Liver (tissue), 10 donors: Measurements from ENCODE around the gene ZNFX1. TPM values are rescaled to one million over a fixed set of nuclear protein-coding genes. Genes with fewer than 3 reads are reported as not detected.
"Not testable (repeated sequence)": the region's sequence is repeated elsewhere in the genome, so short reads cannot be mapped to it uniquely, and the experiment has no call there.

Experiments used
- DNase-seq: peaks from one replicate; pipeline ENCODE4 v3.0.0-alpha.2; 2017; ENCODE audit warnings: low spot score
- H3K27ac ChIP-seq, 2 donors: one replicate each; pipeline ENCODE4 v1.7.0; 2013; ENCODE audit warnings: inconsistent platforms in 2 of 2, low read length in 2 of 2, control low read depth in 1 of 2, low read depth in 1 of 2, mild to moderate bottlenecking in 1 of 2
- H3K27me3 ChIP-seq, 4 donors: one replicate each; pipeline versions ENCODE4 v1.6.1 to v1.7.0; 2013; ENCODE audit warnings: low read length in 3 of 4, inconsistent platforms in 1 of 4, mild to moderate bottlenecking in 1 of 4, moderate library complexity in 1 of 4; ENCODE audit not compliant: control insufficient read depth in 4 of 4, insufficient read depth in 4 of 4
- H3K36me3 ChIP-seq, 4 donors: one replicate each; pipeline versions ENCODE4 v1.6.1 to v1.7.0; 2013; ENCODE audit warnings: low read length in 3 of 4, mild to moderate bottlenecking in 3 of 4, low read depth in 1 of 4, moderate library complexity in 1 of 4; ENCODE audit not compliant: control insufficient read depth in 4 of 4, insufficient read depth in 3 of 4
- H3K4me1 ChIP-seq, 4 donors: one replicate each; pipeline versions ENCODE4 v1.6.1 to v1.7.0; 2013; ENCODE audit warnings: low read length in 3 of 4, mild to moderate bottlenecking in 3 of 4, moderate library complexity in 1 of 4; ENCODE audit not compliant: control insufficient read depth in 4 of 4, insufficient read depth in 4 of 4
- H3K4me3 ChIP-seq, 3 donors: one replicate each; pipeline versions ENCODE4 v1.6.1 to v1.7.0; 2013; ENCODE audit warnings: low read length in 3 of 3, control low read depth in 1 of 3, low read depth in 1 of 3, mild to moderate bottlenecking in 1 of 3
- H3K9ac ChIP-seq, 2 donors: one replicate each; pipeline ENCODE4 v1.7.0; 2013; ENCODE audit warnings: low read length in 2 of 2, mild to moderate bottlenecking in 2 of 2, moderate library complexity in 2 of 2, control low read depth in 1 of 2, low read depth in 1 of 2
- H3K9me3 ChIP-seq, 4 donors: one replicate each; pipeline versions ENCODE4 v1.6.1 to v1.7.0; 2013; ENCODE audit warnings: low read length in 3 of 4; ENCODE audit not compliant: control insufficient read depth in 4 of 4
- GABPA ChIP-seq, 2 donors: IDR thresholded peaks in 1 of 2; conservative IDR thresholded peaks in 1 of 2; 2 replicates each; pipeline ENCODE4 v1.6.1; 2016; ENCODE audit warnings: antibody characterized with exemption in 2 of 2, mild to moderate bottlenecking in 1 of 2, moderate library complexity in 1 of 2
- SP1 ChIP-seq: IDR thresholded peaks from 2 replicates; pipeline ENCODE4 v1.6.1; 2018; ENCODE audit warnings: antibody characterized with exemption, mild to moderate bottlenecking
- WGBS: extraction: QIAGEN DNeasy Blood & Tissue Kit; methylation state at CpG from one replicate; pipeline ENCODE4 v1.1.7; 2013; 5-methylcytosine and 5-hydroxymethylcytosine counted together
- polyA plus RNA-seq, 2 donors: library from polyadenylated mRNA; stranded (reverse) in 1 of 2; unstranded in 1 of 2; fragments of 200-250 nt in 1 of 2; fragments of >200 nt in 1 of 2; fragmentation: Nextera tagmentation in 1 of 2; extraction: Ambion mirVana in 1 of 2; gene quantifications; one replicate each; pipeline versions ENCODE4 v1.2.1 to v1.2.3, GENCODE V29; 2013 to 2015
- small RNA-seq: library from RNA; depleted of rRNA; stranded (forward); fragments of <200 nt; gene quantifications from one replicate; pipeline ENCODE3, GENCODE V24; 2014
- total RNA-seq, 2 donors: library from RNA; depleted of rRNA; stranded (reverse); fragments of >200 nt; gene quantifications; one replicate each; pipeline ENCODE4 v1.2.3, GENCODE V29; 2014
- TF ChIP-seq, protein P1 (sequence below): fragments of 150-350 bp; IDR thresholded peaks from 2 replicates; pipeline ENCODE4 v1.5.1; 2017; ENCODE audit warnings: improper control_type of control experiment, low read depth, low read length; ENCODE audit not compliant: missing input control
- TF ChIP-seq, protein P2 (sequence below): IDR thresholded peaks from 2 replicates; pipeline ENCODE4 v1.6.1; 2016; ENCODE audit warnings: antibody characterized with exemption
- donor health status: healthy.
- donor health status: healthy.
- donor health status: healthy.
- donor health status: healthy.
- donor health status: healthy.

The ZNFX1 gene
- total and polyA plus RNA-seq, 4 donors = 6.9 to 16.1 (median 8.7) TPM

DNA sequence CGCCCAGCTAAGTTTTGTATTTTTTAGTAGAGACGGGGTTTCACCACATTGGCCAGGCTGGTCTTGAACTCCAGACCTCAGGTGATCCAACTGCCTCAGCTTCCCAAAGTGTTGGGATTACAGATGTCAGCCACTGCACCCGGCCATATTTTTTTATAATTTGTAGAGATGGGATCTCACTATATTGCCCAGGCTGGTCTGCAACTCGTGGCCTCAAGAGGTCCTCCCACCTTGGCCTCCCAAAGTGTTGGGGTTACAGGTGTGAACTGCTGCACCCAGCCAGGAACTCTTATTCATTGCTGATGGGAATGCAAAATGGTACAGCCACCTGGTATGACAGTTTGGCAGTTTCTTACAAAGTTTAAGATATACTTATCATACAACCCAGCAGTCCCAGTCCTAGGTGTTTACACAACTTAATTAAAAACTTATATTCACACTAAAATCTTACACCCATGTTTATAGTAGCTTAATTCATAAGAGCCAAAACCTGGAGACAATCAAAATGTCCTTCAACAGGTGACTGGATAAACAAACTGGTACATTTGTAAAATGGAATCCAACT, 78.0 kb downstream of the ZNFX1 start (continued):
- TF ChIP-seq, protein P1, sequence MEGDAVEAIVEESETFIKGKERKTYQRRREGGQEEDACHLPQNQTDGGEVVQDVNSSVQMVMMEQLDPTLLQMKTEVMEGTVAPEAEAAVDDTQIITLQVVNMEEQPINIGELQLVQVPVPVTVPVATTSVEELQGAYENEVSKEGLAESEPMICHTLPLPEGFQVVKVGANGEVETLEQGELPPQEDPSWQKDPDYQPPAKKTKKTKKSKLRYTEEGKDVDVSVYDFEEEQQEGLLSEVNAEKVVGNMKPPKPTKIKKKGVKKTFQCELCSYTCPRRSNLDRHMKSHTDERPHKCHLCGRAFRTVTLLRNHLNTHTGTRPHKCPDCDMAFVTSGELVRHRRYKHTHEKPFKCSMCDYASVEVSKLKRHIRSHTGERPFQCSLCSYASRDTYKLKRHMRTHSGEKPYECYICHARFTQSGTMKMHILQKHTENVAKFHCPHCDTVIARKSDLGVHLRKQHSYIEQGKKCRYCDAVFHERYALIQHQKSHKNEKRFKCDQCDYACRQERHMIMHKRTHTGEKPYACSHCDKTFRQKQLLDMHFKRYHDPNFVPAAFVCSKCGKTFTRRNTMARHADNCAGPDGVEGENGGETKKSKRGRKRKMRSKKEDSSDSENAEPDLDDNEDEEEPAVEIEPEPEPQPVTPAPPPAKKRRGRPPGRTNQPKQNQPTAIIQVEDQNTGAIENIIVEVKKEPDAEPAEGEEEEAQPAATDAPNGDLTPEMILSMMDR = no peak
- TF ChIP-seq, protein P2, sequence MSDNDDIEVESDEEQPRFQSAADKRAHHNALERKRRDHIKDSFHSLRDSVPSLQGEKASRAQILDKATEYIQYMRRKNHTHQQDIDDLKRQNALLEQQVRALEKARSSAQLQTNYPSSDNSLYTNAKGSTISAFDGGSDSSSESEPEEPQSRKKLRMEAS = no peak
- TF ChIP-seq SP1 = no peak
- no peak for TF ChIP-seq GABPA (IDR thresholded peaks at IDR 0.05 in 1 of 2, conservative IDR thresholded peaks at IDR 0.05 in 1 of 2)

- not testable (repeated sequence) for H3K4me3 ChIP-seq, H3K9me3 ChIP-seq, H3K4me1 ChIP-seq, H3K27me3 ChIP-seq, H3K27ac ChIP-seq, H3K36me3 ChIP-seq, DNase-seq, H3K9ac ChIP-seq
- WGBS = 88% methylated on average over 11 of the region's 11 CpGs
These were observed 84.8 kb downstream of the ZNFX1 start for GRCh38 chr20:49192944-49193518.

Small RNA genes lying within 50 kb of the gene (small RNA-seq; reads per million reads assigned to genes)
- gene SNORD12B (3,314 reads per million, percentile 100 among the genes with 10 or more reads in this experiment), gene SNORD12C (1,481 reads per million, percentile 99 among the genes with 10 or more reads in this experiment)

Other genes with a start within 250 kb of the ZNFX1 start
- gene CSE1L, start 231.7 kb downstream of the ZNFX1 start, total RNA-seq = 10 to 100 TPM; 24.3 to 48.8 TPM
- 10 to 100 TPM; 13.1 to 14.4 TPM for gene CSE1L, start 231.7 kb downstream of the ZNFX1 start, polyA plus RNA-seq
- gene STAU1, start 89.7 kb downstream of the ZNFX1 start, total RNA-seq = 10 to 100 TPM; 59.4 to 89.2 TPM
- 10 to 100 TPM; 53.5 to 71.0 TPM for gene STAU1, start 89.7 kb downstream of the ZNFX1 start, polyA plus RNA-seq
- 10 to 100 TPM; 13.8 to 16.0 TPM for gene DDX27, start 58.6 kb downstream of the ZNFX1 start, total RNA-seq
- 10 to 100 TPM in 1 of 2 donors, 1 to 10 TPM in 1; 8.8 to 12.1 TPM for gene DDX27, start 58.6 kb downstream of the ZNFX1 start, polyA plus RNA-seq
- under 1 TPM; under 0.01 to 0.33 TPM for gene KCNB1, start 204.6 kb upstream of the ZNFX1 start, total RNA-seq
- 1 to 10 TPM; 2.5 to 3.4 TPM for gene KCNB1, start 204.6 kb upstream of the ZNFX1 start, polyA plus RNA-seq